ENCODE results near the gene ATP11A. TPM values are rescaled to one million over a fixed set of nuclear protein-coding genes. Genes with fewer than 3 reads are reported as not detected.

The ATP11A gene
- total and polyA plus RNA-seq, 2 experiments from 2014 or later: 12.3 to 52.6 TPM

- TF ChIP-seq STAT1 (IDR thresholded peaks at IDR 0.05; ENCODE audit: unreplicated experiment) (no peak), EZH2phosphoT487 (IDR thresholded peaks at IDR 0.05; ENCODE audit: unreplicated experiment) (no peak), NANOG (IDR thresholded peaks at IDR 0.05; ENCODE audit: borderline replicate concordance) (no peak)
These were observed 88.0 kb downstream of the ATP11A start (continued) for GRCh38 chr13:112777637-112778406.

GRCh38 chr13:112779856-112780604 is 90.2 kb downstream of the ATP11A start:
- no peaks in the 10 kb centered on the region for H3K27me3 ChIP-seq (ENCODE audit: insufficient read depth)
- ATAC-seq: no peak
- H3K9me2 ChIP-seq (ENCODE audit: insufficient read depth): no peaks in the 10 kb centered on the region
- peaks cover 13% of the 10 kb centered on the region for H3K4me1 ChIP-seq (ENCODE audit: insufficient read depth)
- peak overlapping the region; percentile 43; the same call in 1 of the 2 replicates for H3K4me2 ChIP-seq
- H4K20me1 ChIP-seq (replicated peaks; ENCODE audit: insufficient read depth): peaks cover 2% of the 10 kb centered on the region
- no peaks in the 10 kb centered on the region for H3K36me3 ChIP-seq (ENCODE audit: insufficient read depth)
- Mint-ChIP-seq H3K27ac (peak overlapping the region; percentile 87), H3K4me3 (peak overlapping the region; percentile 33; the same call in 1 of the 3 replicates), H3K9me3 (peaks cover 5% of the 10 kb centered on the region; the same call in 2 of the 3 replicates), H3K4me1 (peaks cover 48% of the 10 kb centered on the region), H3K27me3 (ENCODE audit: insufficient read depth, low read depth, poor library complexity) (peaks cover 24% of the 10 kb centered on the region), H3K36me3 (ENCODE audit: low read depth) (peaks cover 26% of the 10 kb centered on the region)
- no peak overlapping the region for H3K4me3 ChIP-seq
- H3K27ac ChIP-seq (ENCODE audit: low read depth): no peak overlapping the region; the same call in 1 of the 2 replicates
- H2AFZ ChIP-seq: no peak overlapping the region
- H3K79me2 ChIP-seq (replicated peaks; ENCODE audit: insufficient read depth): peaks cover 70% of the 10 kb centered on the region
- no peaks in the 10 kb centered on the region for H3F3A ChIP-seq (replicated peaks; ENCODE audit: low read depth)
- no peak for DNase-seq (ENCODE audit: low spot score)
- TF ChIP-seq CTCF (conservative IDR thresholded peaks at IDR 0.05; ENCODE audit: low read depth in 2 of 2): no peak
- TF ChIP-seq REST (IDR thresholded peaks at IDR 0.05; ENCODE audit: unreplicated experiment): no peak
- TF ChIP-seq NANOG (IDR thresholded peaks at IDR 0.05; ENCODE audit: borderline replicate concordance): no peak
- TF ChIP-seq POLR2AphosphoS5 (IDR thresholded peaks at IDR 0.05; ENCODE audit: low read depth): no peak
- TF ChIP-seq ZNF331 (CRISPR knock-in tag; IDR thresholded peaks at IDR 0.05; ENCODE audit: low read depth): no peak
- TF ChIP-seq JUNB (IDR thresholded peaks at IDR 0.05; ENCODE audit: unreplicated experiment): no peak
- no peak for TF ChIP-seq ETS1 (IDR thresholded peaks at IDR 0.05)
- no peak for TF ChIP-seq ZNF462 (CRISPR knock-in tag; IDR thresholded peaks at IDR 0.05)
- no peak for TF ChIP-seq EZH2phosphoT487 (IDR thresholded peaks at IDR 0.05; ENCODE audit: unreplicated experiment)

Data from GM23338 (cell line).